ENCODE measurements around the gene RNU7-1.

Gene RNU7-1

GRCh38 chr12:6932766-6933165 is 10.8 kb upstream of the RNU7-1 start:
- no peak for DNase-seq (ENCODE audit: insufficient read length)
- FAIRE-seq, result no peak
- no peak for TF ChIP-seq TAF1 (IDR thresholded peaks at IDR 0.05; ENCODE audit: borderline replicate concordance, low read depth, low read length)
- no peak for TF ChIP-seq POLR2AphosphoS5 (IDR thresholded peaks at IDR 0.05; ENCODE audit: low read depth, low read length)
- TF ChIP-seq POLR2A (IDR thresholded peaks at IDR 0.05; ENCODE audit: low read depth, low read length), result no peak

- DNase-seq (ENCODE audit: insufficient read length) (no peak), FAIRE-seq (no peak)
- TF ChIP-seq POLR2AphosphoS5 (IDR thresholded peaks at IDR 0.05; ENCODE audit: low read depth, low read length), result no peak
These were observed 9.5 kb upstream of the RNU7-1 start for GRCh38 chr12:6934110-6934509.

- DNase-seq (ENCODE audit: insufficient read length) (no peak), FAIRE-seq (no peak)
- TF ChIP-seq POLR2AphosphoS5 (IDR thresholded peaks at IDR 0.05; ENCODE audit: low read depth, low read length) (peak; percentile 66; the same call in 1 of the 2 replicates), TAF1 (IDR thresholded peaks at IDR 0.05; ENCODE audit: borderline replicate concordance, low read depth, low read length) (no peak)
These were observed 8.0 kb upstream of the RNU7-1 start for GRCh38 chr12:6935371-6936193.

- DNase-seq (ENCODE audit: insufficient read length) (no peak), FAIRE-seq (no peak)
- TF ChIP-seq POLR2AphosphoS5 (IDR thresholded peaks at IDR 0.05; ENCODE audit: low read depth, low read length) (peak; percentile 2; the same call in 1 of the 2 replicates), POLR2A (IDR thresholded peaks at IDR 0.05; ENCODE audit: low read depth, low read length) (no peak)
These were observed 7.4 kb upstream of the RNU7-1 start for GRCh38 chr12:6936194-6936635.

GRCh38 chr12:6936636-6937480 is 6.8 kb upstream of the RNU7-1 start:
- DNase-seq (ENCODE audit: insufficient read length), result no peak
- peak; percentile 87 for FAIRE-seq
- no peak for TF ChIP-seq TAF1 (IDR thresholded peaks at IDR 0.05; ENCODE audit: borderline replicate concordance, low read depth, low read length)
- TF ChIP-seq POLR2A (IDR thresholded peaks at IDR 0.05; ENCODE audit: low read depth, low read length), result peak; percentile 58; the same call in 1 of the 2 replicates
- TF ChIP-seq POLR2AphosphoS5 (IDR thresholded peaks at IDR 0.05; ENCODE audit: low read depth, low read length), result no peak; the same call in 1 of the 2 replicates

- DNase-seq (ENCODE audit: insufficient read length), result peak; percentile 83
- FAIRE-seq, result peak; percentile 100
- TF ChIP-seq POLR2A (IDR thresholded peaks at IDR 0.05; ENCODE audit: low read depth, low read length), result peak; percentile 95
- TF ChIP-seq TAF1 (IDR thresholded peaks at IDR 0.05; ENCODE audit: borderline replicate concordance, low read depth, low read length), result peak; percentile 68
- peak; percentile 91 for TF ChIP-seq POLR2AphosphoS5 (IDR thresholded peaks at IDR 0.05; ENCODE audit: low read depth, low read length)
These were observed 5.9 kb upstream of the RNU7-1 start for GRCh38 chr12:6937481-6938352.

- peak; percentile 65 for TF ChIP-seq POLR2AphosphoS5 (IDR thresholded peaks at IDR 0.05; ENCODE audit: low read depth, low read length)
- no peak for TF ChIP-seq TAF1 (IDR thresholded peaks at IDR 0.05; ENCODE audit: borderline replicate concordance, low read depth, low read length)
- DNase-seq (ENCODE audit: insufficient read length) (no peak), FAIRE-seq (no peak)
These were observed 5.0 kb upstream of the RNU7-1 start for GRCh38 chr12:6938353-6939190.

- no peak for TF ChIP-seq TAF1 (IDR thresholded peaks at IDR 0.05; ENCODE audit: borderline replicate concordance, low read depth, low read length)
- peak; percentile 46 for TF ChIP-seq POLR2AphosphoS5 (IDR thresholded peaks at IDR 0.05; ENCODE audit: low read depth, low read length)
- TF ChIP-seq POLR2A (IDR thresholded peaks at IDR 0.05; ENCODE audit: low read depth, low read length), result no peak
- peak; percentile 48 for FAIRE-seq
These were observed 4.5 kb upstream of the RNU7-1 start for GRCh38 chr12:6939191-6939540.

GRCh38 chr12:6941267-6941666 is 2.3 kb upstream of the RNU7-1 start:
- FAIRE-seq (no peak), DNase-seq (ENCODE audit: insufficient read length) (no peak)
- TF ChIP-seq TAF1 (IDR thresholded peaks at IDR 0.05; ENCODE audit: borderline replicate concordance, low read depth, low read length), result no peak
- no peak for TF ChIP-seq POLR2AphosphoS5 (IDR thresholded peaks at IDR 0.05; ENCODE audit: low read depth, low read length)
- no peak for TF ChIP-seq POLR2A (IDR thresholded peaks at IDR 0.05; ENCODE audit: low read depth, low read length)

More at GRCh38 chr12:6939191-6939540, 4.5 kb upstream of the RNU7-1 start:
- no peak for DNase-seq (ENCODE audit: insufficient read length)

GRCh38 chr12:6941782-6942181 is 1.8 kb upstream of the RNU7-1 start:
- FAIRE-seq (no peak), DNase-seq (ENCODE audit: insufficient read length) (no peak)
- TF ChIP-seq TAF1 (IDR thresholded peaks at IDR 0.05; ENCODE audit: borderline replicate concordance, low read depth, low read length), result no peak
- no peak for TF ChIP-seq POLR2AphosphoS5 (IDR thresholded peaks at IDR 0.05; ENCODE audit: low read depth, low read length)
- TF ChIP-seq POLR2A (IDR thresholded peaks at IDR 0.05; ENCODE audit: low read depth, low read length), result no peak
